HepG2 (cell line): ENCODE results near the gene DHRS1. TPM values are rescaled to one million over a fixed set of nuclear protein-coding genes. Genes with fewer than 3 reads are reported as not detected.

Experiments used
- ATAC-seq: fragments of 200-7000 bp; cut with Tn5 transposase; 3 replicates; pipeline ENCODE4 v1.9.1; 2020; ENCODE audit warnings: mild to moderate bottlenecking, moderate library complexity
- BruUV-seq: library from RNA; stranded (reverse); fragments of 400-500 nt; replicated peaks from 2 replicates; lab custom pipeline; 2021; lab: Mats Ljungman, UMichigan
- CTCF ChIA-PET: fragments of 300-600 bp; formaldehyde crosslinking; extraction: SDS; loops from one replicate; lab custom pipeline; 2021; ENCODE audit warnings: low total read pairs, inconsistent platforms, low intra/inter-chr PET ratio; lab: Yijun Ruan, JAX
- POLR2A ChIA-PET: fragments of 350-600 bp; sonication (Branson Sonifier 250); formaldehyde crosslinking; loops from one replicate; lab custom pipeline; 2020; ENCODE audit warnings: antibody characterized with exemption, inconsistent platforms; lab: Yijun Ruan, JAX
- DNase-seq: peaks from one replicate; pipeline ENCODE4 v3.0.0-alpha.2; 2015; ENCODE audit warnings: low spot score
- FAIRE-seq: peaks from 3 replicates; lab custom pipeline; 2011; peaks lifted over from hg19 to GRCh38; lab: Jason Lieb, UNC
- H2AFZ ChIP-seq: one replicate; pipeline ENCODE4 v1.6.1; 2011; ENCODE audit warnings: low read length, inconsistent platforms
- H3K27ac ChIP-seq: fragments of 300-600 bp; 3 replicates; pipeline ENCODE4 v1.8.0; 2011; ENCODE audit warnings: mixed run types, mild to moderate bottlenecking, mixed read lengths, low read length, inconsistent platforms; ENCODE audit not compliant: insufficient read depth; ENCODE audit errors: extremely low read length
- H3K27me3 ChIP-seq, 2 experiments: fragments of 200-600 bp in 1 of 2; 2 replicates in 1 of 2; 3 replicates in 1 of 2; pipeline versions ENCODE4 v1.6.0 to v1.8.0; 2011; ENCODE audit warnings: low read length in 2 of 2, mild to moderate bottlenecking in 2 of 2, moderate library complexity in 2 of 2, inconsistent platforms in 1 of 2; ENCODE audit not compliant: insufficient read depth in 2 of 2, control insufficient read depth in 1 of 2
- H3K36me3 ChIP-seq, 2 experiments: fragments of 200-600 bp in 1 of 2; replicated peaks in 1 of 2; 2 replicates in 1 of 2; 3 replicates in 1 of 2; pipeline versions ENCODE4 v1.5.1 to v1.8.0; 2011; ENCODE audit warnings: low read length in 2 of 2, inconsistent platforms in 1 of 2; ENCODE audit not compliant: insufficient read depth in 2 of 2, control insufficient read depth in 1 of 2
- H3K4me1 ChIP-seq: 2 replicates; pipeline ENCODE4 v1.5.1; 2012; ENCODE audit warnings: low read length, inconsistent platforms; ENCODE audit not compliant: insufficient read depth
- H3K4me2 ChIP-seq: 2 replicates; pipeline ENCODE4 v1.6.0; 2011; ENCODE audit warnings: low read depth, low read length, inconsistent platforms
- H3K4me3 ChIP-seq, 3 experiments: fragments of 200-600 bp in 1 of 3; sonication (generic), shearing (Covaris generic) in 1 of 3; replicated peaks in 1 of 3; 2 replicates each; pipeline ENCODE4 v1.5.1; 2011 to 2016; ENCODE audit warnings: low read length in 3 of 3, inconsistent platforms in 2 of 3, low read depth in 2 of 3, mild to moderate bottlenecking in 2 of 3, control low read depth in 1 of 3, mixed read lengths in 1 of 3; ENCODE audit not compliant: insufficient read depth in 1 of 3
- H3K79me2 ChIP-seq: one replicate; pipeline ENCODE4 v1.6.1; 2011; ENCODE audit warnings: low read length, inconsistent platforms; ENCODE audit not compliant: insufficient read depth
- H3K9ac ChIP-seq: 2 replicates; pipeline ENCODE4 v1.6.0; 2011; ENCODE audit warnings: mild to moderate bottlenecking, low read depth, low read length, inconsistent platforms; ENCODE audit not compliant: insufficient read depth
- H3K9me3 ChIP-seq: 2 replicates; pipeline ENCODE4 v1.5.1; 2012; ENCODE audit warnings: mild to moderate bottlenecking, low read length
- H4K20me1 ChIP-seq: 2 replicates; pipeline ENCODE4 v1.6.0; 2011; ENCODE audit warnings: inconsistent platforms, mild to moderate bottlenecking, low read length, moderate library complexity; ENCODE audit not compliant: insufficient read depth
- HES4 ChIP-seq: sonication (generic); formaldehyde crosslinking; IDR thresholded peaks from 2 replicates; pipeline ENCODE4 v1.9.0; 2021; ENCODE audit warnings: mild to moderate bottlenecking, missing genetic modification reagents, borderline replicate concordance
- NRL ChIP-seq: sonication (generic); formaldehyde crosslinking; IDR thresholded peaks from 2 replicates; pipeline ENCODE4 v1.5.0; 2020; ENCODE audit warnings: missing genetic modification reagents, mild to moderate bottlenecking, moderate library complexity, borderline replicate concordance
- TEAD3 ChIP-seq: optimal IDR thresholded peaks from 2 replicates; pipeline ENCODE3; 2016; ENCODE audit warnings: borderline replicate concordance
- ZNF17 ChIP-seq: sonication (generic); formaldehyde crosslinking; IDR thresholded peaks from 2 replicates; pipeline ENCODE4 v1.5.0; 2020; ENCODE audit warnings: mild to moderate bottlenecking, missing genetic modification reagents
- WGBS: methylation state at CpG from one replicate; pipeline ENCODE4 v1.1.6; 2017; ENCODE audit warnings: low lambda C conversion rate; 5-methylcytosine and 5-hydroxymethylcytosine counted together
- in situ Hi-C: cut with HindIII; loops from 2 replicates; pipeline ENCODE4 v1.10.0; 2017; ENCODE audit warnings: low pct_unique_long_range_greater_than_20kb; ENCODE audit not compliant: extremely low pct_ligation_motif_present
- intact Hi-C: fragments of 100-400 bp; cut with micrococcal nuclease; formaldehyde crosslinking; loops from one replicate; pipeline ENCODE4 v1.10.0; 2022; ENCODE audit not compliant: unreplicated experiment
- polyA plus RNA-seq, 8 experiments: library from polyadenylated mRNA; depleted of rRNA in 3 of 8; stranded (reverse) in 7 of 8; unstranded in 1 of 8; fragments of >200 nt; fragmentation: Illumina TruSeq in 4 of 8; extraction: Trizol in 4 of 8; gene quantifications; 2 replicates each; pipeline versions ENCODE4 v1.2.1 to v1.2.3, GENCODE V29; 2011 to 2016; ENCODE audit warnings: low read depth in 4 of 8, missing spikeins in 1 of 8, mixed read lengths in 1 of 8; ENCODE audit not compliant: insufficient read depth in 1 of 8
- total RNA-seq, 5 experiments: library from RNA; depleted of rRNA; stranded (reverse); fragments of >200 nt; fragmentation: Illumina TruSeq; extraction: Trizol; gene quantifications; 2 replicates each; pipeline ENCODE4 v1.2.3, GENCODE V29; 2016; ENCODE audit warnings: low read depth in 1 of 5
- TF ChIP-seq, protein P1 (sequence below): sonication (generic); formaldehyde crosslinking; IDR thresholded peaks from 2 replicates; pipeline ENCODE4 v1.5.1; 2020; ENCODE audit warnings: mild to moderate bottlenecking, missing genetic modification reagents, moderate library complexity
- TF ChIP-seq, protein P2 (sequence below): sonication (generic); formaldehyde crosslinking; IDR thresholded peaks from 2 replicates; pipeline ENCODE4 v1.5.0; 2020; ENCODE audit warnings: missing genetic modification reagents, mild to moderate bottlenecking, borderline replicate concordance

Gene DHRS1
- total and polyA plus RNA-seq, 2 of the 13 experiments (the other 11 are each of a cell fraction or from before 2014, with no cell fraction given), result 49.8 to 60.8 TPM

DNA sequence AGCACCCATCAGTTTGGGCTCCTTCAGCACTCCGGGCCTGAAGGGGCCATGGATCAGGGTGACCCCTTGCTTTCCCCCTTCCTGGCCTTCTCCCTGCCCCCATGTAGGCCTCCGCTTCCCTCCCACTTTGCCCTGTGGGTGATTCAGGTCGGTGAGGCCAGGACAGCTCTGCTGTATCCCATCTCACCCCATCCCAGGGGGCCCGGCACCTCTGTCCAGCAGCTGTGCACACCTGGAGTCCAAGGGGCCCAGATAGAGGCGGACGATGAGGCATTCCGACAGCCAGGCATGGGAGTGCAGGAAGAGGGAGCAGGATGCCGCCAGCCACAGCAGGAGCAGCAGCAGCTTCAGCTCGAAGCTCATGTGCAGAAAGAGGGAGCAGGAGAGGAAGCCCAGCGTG is 23.1 kb upstream of the DHRS1 start (continued):
- TF ChIP-seq, protein P1, sequence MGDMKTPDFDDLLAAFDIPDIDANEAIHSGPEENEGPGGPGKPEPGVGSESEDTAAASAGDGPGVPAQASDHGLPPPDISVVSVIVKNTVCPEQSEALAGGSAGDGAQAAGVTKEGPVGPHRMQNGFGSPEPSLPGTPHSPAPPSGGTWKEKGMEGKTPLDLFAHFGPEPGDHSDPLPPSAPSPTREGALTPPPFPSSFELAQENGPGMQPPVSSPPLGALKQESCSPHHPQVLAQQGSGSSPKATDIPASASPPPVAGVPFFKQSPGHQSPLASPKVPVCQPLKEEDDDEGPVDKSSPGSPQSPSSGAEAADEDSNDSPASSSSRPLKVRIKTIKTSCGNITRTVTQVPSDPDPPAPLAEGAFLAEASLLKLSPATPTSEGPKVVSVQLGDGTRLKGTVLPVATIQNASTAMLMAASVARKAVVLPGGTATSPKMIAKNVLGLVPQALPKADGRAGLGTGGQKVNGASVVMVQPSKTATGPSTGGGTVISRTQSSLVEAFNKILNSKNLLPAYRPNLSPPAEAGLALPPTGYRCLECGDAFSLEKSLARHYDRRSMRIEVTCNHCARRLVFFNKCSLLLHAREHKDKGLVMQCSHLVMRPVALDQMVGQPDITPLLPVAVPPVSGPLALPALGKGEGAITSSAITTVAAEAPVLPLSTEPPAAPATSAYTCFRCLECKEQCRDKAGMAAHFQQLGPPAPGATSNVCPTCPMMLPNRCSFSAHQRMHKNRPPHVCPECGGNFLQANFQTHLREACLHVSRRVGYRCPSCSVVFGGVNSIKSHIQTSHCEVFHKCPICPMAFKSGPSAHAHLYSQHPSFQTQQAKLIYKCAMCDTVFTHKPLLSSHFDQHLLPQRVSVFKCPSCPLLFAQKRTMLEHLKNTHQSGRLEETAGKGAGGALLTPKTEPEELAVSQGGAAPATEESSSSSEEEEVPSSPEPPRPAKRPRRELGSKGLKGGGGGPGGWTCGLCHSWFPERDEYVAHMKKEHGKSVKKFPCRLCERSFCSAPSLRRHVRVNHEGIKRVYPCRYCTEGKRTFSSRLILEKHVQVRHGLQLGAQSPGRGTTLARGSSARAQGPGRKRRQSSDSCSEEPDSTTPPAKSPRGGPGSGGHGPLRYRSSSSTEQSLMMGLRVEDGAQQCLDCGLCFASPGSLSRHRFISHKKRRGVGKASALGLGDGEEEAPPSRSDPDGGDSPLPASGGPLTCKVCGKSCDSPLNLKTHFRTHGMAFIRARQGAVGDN (CRISPR knock-in tag), result peak; percentile 33; the same call in 1 of the 2 replicates
- TF ChIP-seq, protein P2, sequence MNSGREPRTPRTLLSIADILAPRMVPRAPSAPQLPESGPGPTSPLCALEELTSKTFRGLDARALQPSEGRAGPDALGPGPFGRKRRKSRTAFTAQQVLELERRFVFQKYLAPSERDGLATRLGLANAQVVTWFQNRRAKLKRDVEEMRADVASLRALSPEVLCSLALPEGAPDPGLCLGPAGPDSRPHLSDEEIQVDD (CRISPR knock-in tag), result 0 out of 2 replicates have a peak, but pooled peaks have one; percentile 11

DNA sequence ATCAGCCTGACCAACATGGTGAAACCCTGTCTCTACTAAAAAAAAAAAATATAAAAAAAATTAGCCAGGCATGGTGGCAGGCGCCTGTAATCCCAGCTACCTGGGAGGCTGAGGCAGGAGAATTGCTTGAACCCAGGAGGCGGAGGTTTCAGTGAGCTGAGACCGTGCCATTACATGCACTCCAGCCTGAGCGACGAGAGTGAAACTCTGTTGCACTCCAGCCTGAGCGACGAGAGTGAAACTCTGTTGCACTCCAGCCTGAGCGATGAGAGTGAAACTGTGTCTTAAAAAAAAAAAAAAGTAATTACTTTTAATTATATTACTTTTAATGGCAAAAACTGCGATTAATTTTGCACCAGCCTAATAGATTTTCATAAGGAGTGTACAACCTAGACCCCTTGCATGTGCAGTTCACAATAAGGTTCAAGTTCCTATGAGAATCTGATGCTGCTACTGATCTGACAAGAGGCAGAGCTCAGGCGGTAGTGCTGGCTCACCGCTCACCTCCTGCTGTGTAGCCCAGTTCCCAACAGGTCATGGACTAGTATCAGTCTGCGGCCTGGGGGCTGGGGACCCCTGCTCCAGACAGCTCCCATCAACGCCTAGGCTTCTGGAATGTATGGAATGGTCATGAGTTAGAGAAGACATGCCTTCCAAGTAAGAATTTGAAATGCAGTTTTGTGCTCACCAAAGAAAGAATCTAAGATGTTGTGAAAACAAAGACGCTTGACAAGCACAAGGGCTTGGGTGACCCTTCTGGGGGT is 21.8 kb upstream of the DHRS1 start:
- DNase-seq (no peak), ATAC-seq (no peak), FAIRE-seq (no peak)
- TF ChIP-seq NRL (CRISPR knock-in tag), result 0 out of 2 replicates have a peak, but pooled peaks have one; percentile 41
- no peak for TF ChIP-seq ZNF17 (CRISPR knock-in tag)
- peak; percentile 28 for TF ChIP-seq TEAD3
- peak; percentile 38; the same call in 1 of the 2 replicates for TF ChIP-seq HES4
- peaks cover 24% of the 10 kb centered on the region for H3K4me1 ChIP-seq
- no peak overlapping the region for H2AFZ ChIP-seq
- in situ Hi-C loops, result no loop called here
- H3K4me2 ChIP-seq, result no peak overlapping the region
- no peaks in the 10 kb centered on the region for H4K20me1 ChIP-seq
- no peaks in the 10 kb centered on the region for H3K36me3 ChIP-seq
- intact Hi-C loops, result no loop called here
- no peak overlapping the region for H3K4me3 ChIP-seq
- peaks cover 25 to 87% of the 10 kb centered on the region in 2 experiments for H3K27me3 ChIP-seq
- ChIA-PET CTCF (no interaction called here), POLR2A (interaction anchor here (1.7 to 1.9 kb wide), 2 partner anchors 14 to 109 kb away, joined by 3 to 7 read pairs; partner anchors contain the start of genes CIDEB and KHNYN)
- BruUV-seq, result no TSS peak
- H3K27ac ChIP-seq, result no peak overlapping the region
- 53% methylated on average over 14 of the region's 14 CpGs for WGBS
- no peak overlapping the region for H3K9ac ChIP-seq
- H3K9me3 ChIP-seq, result no peaks in the 10 kb centered on the region
- H3K79me2 ChIP-seq, result no peaks in the 10 kb centered on the region
